Suppressor macrophage treated with lipopolysaccharide for 1 hour (primary cell): ENCODE measurements around the gene OR5H14.
"Not testable (repeated sequence)": the region's sequence is repeated elsewhere in the genome, so short reads cannot be mapped to it uniquely, and the experiment has no call there.

ENCODE experiments used
- DNase-seq, 3 donors: peaks; one replicate each; pipeline ENCODE4 v3.0.0-alpha.2; 2020 to 2022

The OR5H14 gene

DNA sequence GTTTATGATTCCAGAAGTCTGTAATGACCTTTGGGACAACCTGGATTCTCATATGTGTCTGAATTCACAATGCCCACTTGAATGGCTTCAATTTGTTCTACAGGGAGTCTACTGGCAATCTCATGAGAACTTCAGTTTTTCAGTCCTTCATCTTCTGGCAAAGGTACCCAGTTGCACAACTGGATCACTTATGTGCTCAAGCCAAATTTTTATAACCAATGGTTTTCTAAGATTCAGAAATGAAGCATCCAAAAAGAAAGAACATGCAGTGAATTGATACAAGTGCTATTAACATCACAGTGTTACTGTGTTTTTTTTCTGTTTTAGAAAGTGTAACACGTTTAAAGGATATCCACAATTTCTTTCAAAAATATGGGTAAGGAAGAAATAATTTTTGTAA is at the start of gene OR5H14:
Gene OR5H14 (plus strand): TSS at position 301 of the 400 bp plus-strand sequence. CDS start 1,907 bp downstream, outside the sequence.
- no peak for DNase-seq

- no peak for DNase-seq
Observed at GRCh38 chr3:98099848-98100247, 47.4 kb upstream of the OR5H14 start.

DNA sequence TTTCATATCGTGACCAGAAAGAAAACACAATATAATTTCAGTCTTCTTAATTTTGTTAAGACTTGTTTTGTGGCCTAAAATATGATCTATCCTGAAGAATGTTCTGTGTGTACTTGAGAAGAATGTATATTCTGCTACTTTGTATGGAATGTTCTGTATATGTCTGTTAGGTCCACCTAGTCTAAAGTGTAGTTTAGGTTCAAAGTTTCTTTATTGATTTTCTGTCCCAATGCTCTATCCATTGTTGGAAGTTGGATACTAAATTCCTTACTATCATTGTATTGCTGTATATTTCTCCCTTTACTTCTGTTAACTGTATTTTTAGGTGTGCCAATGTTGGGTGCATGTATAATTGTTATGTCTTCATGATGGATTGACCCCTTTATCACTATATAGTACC is 39.1 kb upstream of the OR5H14 start:
- no peak for DNase-seq

DNA sequence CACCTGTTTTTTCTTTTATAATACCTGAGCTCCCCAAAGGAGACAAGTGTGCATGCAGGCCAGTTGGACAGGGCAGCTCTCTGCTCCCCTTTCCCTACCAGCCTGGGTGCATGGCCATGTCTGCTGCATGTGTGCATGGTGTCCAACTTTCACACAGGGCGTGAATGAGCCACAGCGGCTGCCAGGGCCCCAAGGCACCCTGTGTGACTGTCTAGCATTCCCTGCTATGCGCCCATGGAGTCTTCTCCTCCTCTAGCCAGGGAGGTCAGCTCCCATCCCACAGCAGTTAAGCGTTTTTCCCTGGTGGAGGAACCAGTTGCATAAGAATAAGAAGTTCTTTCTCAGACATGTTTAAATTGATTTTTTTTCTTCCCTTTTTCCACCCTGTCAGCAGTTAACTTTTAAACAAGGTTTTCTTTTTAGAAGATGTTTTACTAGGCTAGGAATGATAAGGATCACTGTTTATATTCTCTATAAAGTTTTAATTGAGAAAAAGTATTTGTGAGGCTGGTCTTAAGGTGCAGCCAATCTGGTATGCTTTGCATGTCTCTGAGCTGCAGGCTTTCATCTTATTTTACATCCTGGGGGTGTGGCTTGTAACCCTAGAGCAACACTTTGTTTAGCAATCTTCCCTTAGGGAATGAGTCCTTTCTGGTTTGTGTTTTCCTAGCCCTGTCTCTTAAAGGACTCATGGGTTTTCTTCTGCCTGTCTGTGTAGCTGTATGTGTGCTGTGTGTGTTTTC is 37.3 kb upstream of the OR5H14 start:
- DNase-seq: no peak

- no peak for DNase-seq
Observed at GRCh38 chr3:98110550-98110908, 36.8 kb upstream of the OR5H14 start.

GRCh38 chr3:98114264-98114663 is 33.0 kb upstream of the OR5H14 start:
- DNase-seq: no peak

GRCh38 chr3:98115717-98116116 is 31.6 kb upstream of the OR5H14 start:
- DNase-seq: no peak

DNA sequence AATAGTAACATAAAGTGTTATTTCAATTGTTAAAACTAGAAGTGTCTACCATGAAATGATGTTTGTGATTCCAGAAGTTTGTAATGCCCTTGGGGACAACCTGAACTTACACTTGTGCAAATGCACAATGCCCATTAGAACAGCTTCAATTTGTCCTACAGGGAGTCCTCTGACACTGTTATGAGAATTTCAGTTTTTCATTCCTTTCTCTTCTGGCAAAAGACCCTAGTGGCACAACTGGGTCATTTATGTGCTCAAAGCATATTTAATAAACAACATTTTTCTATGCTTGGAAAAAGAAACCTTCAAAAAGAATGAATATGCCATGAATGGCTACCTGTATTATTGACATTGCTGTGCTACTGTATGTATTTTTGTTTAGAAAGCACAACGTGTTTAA is 16.9 kb upstream of the OR5H14 start, which contains the start of gene OR5H1:
Gene OR5H1 (plus strand): TSS at position 301 of the 400 bp plus-strand sequence. CDS start 1,977 bp downstream, outside the sequence.
- no peak for DNase-seq

GRCh38 chr3:98136631-98137030 is 10.6 kb upstream of the OR5H14 start:
- no peak for DNase-seq

- DNase-seq: not testable (repeated sequence)
Observed at GRCh38 chr3:98137826-98138557, 9.3 kb upstream of the OR5H14 start.

DNA sequence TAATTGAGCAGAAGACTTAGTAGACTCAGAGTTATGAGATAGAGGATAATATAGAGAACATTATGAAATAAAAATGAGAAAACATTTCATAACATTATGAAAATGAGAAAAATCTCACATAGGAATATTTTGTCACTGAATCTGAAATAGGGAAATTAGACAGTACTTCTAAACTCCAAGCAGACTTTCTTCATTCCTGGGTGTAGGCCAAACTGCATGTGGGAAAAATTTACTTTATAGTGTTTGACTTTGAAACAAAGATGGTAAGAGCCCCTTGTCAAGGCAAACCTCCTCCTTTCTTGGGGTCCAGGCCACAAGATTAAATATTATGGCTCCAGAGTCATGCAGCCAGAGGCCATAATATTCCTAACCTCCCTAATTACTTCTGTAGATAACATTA is 6.7 kb upstream of the OR5H14 start:
- DNase-seq: no peak

DNA sequence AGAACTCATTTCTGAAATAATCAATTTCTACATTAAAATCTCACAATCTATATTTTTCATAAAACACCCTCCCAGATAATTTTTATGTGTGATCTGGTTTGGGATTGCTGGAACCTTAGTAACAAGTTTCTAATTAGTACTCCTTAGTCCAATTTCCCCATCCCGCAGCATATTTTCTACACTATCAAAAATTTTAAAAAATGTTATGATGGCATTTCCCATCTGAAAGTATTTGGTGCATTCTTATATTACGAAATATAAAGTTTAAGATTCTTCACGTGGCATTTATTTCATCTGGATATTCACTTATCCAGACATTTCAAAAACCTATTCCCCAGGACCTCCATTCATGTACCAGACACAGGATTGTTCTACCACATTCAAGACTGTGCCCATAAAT is 1.5 kb downstream of the OR5H14 start:
- DNase-seq: no peak

- not testable (repeated sequence) for DNase-seq
Observed at GRCh38 chr3:98149456-98149855, 2.2 kb downstream of the OR5H14 start.

- no peak for DNase-seq
Observed at GRCh38 chr3:98151241-98151640, 4.0 kb downstream of the OR5H14 start.

- peak; percentile 6 to 55 (median 34) for DNase-seq
Observed at GRCh38 chr3:98166396-98166795, 19.1 kb downstream of the OR5H14 start, which contains the start of gene OR5H15. OR5H15 (plus strand) TSS chr3:98166696; CDS start chr3:98168700, 2,004 bp downstream.

GRCh38 chr3:98171071-98171470 is 23.8 kb downstream of the OR5H14 start:
- no peak for DNase-seq

DNA sequence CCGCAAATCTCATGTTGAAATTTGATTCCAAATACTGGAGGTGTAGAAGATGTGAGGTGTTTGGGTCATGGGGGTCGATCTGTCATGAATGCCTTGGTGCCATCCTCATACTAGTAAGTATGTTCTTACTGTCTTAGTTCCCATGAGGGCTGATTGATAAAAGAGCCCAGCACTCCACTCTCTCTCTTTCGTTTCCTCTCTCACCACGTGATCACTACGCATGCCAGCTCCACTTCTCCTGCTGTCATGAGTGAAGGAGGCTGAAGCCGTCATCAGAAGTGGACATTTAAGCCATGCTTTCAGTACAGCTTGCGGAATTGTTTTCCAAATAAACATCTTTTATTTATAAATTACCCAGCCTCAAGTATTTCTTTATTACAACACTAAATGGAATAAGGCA is 25.3 kb downstream of the OR5H14 start:
- DNase-seq: no peak

DNA sequence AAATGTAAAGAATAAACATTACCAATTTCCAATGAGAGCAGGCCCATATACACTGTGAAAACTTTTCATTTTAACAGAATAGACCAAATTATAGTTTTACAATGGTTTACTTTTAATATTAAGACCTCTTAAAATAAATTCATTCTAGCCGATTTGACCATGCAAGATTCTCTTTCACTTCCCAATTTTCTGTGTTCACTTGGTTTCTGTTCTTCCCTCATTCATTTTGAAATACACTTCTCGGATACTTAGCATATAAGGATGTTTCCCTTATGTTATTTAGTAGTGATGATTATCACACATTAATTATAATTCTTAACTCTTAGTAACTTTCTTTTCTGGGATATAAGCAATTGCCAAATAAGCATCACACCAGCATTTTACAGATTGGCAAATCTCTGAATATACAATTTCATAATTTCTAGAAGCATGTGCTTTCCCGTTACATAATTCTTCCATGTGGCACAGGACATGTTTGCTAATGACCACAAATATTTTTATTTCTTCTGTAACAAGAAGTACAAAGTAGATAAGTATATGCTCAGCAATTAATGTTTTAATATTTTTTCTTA is 33.1 kb downstream of the OR5H14 start:
- peak; percentile 38 to 79 (median 71) for DNase-seq

DNA sequence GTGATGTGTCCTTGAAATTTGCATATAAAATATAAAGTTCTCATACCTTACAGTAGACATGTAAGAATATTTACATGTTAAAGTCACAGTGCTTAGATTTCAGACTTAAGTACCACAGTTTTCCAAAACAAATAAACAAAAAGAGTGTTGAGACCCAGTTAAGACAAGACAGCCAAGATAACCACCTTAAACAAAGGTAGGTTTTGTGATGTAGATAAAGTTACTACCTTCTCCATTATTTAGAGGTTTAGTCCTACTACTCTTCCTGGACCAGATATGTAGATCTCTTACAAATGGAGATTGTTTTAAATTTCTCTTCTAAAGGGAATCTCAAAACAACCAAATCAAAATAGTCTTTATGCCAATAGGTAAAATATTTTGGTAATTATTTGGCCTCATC is 34.9 kb downstream of the OR5H14 start:
- no peak for DNase-seq

GRCh38 chr3:98185180-98185579 is 37.9 kb downstream of the OR5H14 start:
- DNase-seq: peak; percentile 55 to 70 (median 62)

GRCh38 chr3:98188545-98188944 is 41.3 kb downstream of the OR5H14 start:
- DNase-seq: peak; percentile 48 to 88 (median 87)

DNA sequence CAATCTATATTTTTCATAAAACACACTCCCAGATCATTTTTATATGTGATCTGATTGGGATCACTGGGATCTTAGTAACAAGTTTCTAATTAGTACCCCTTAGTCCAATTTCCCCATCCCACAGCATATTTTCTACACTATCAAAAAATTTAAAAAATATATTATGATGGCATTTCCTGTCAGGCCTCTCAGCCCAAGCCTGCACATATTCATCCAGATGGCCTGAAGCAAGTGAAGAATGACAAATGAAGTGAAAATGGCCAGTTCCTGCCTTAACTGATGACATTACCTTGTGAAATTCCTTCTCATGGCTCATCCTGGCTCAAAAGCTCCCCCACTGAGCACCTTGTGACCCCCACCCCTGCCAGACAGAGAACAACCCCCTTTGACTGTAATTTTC is 43.6 kb downstream of the OR5H14 start:
- DNase-seq: not testable (repeated sequence)

DNA sequence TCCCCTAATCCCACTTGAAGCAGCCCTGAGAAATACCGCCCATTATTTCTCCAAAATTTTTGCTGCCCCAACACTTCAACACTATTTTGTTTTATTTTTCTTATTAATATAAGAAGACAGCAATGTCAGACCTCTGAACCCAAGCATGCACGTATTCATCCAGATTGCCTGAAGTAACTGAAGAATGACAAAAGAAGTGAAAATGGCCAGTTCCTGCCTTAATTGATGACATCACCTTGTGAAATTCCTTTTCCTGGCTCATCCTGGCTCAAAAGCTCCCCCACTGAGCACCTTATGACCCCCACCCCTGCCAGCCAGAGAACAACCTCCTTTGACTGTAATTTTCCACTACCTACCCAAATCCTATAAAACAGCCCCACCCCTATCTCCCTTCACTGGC is 49.0 kb downstream of the OR5H14 start:
- not testable (repeated sequence) for DNase-seq

GRCh38 chr3:98199020-98199419 is 51.7 kb downstream of the OR5H14 start:
- DNase-seq: no peak
